K562 (cell line): ENCODE measurements around the gene CD34. TPM values are rescaled to one million over a fixed set of nuclear protein-coding genes. Genes with fewer than 3 reads are reported as not detected.

ENCODE experiments used
- CBX1 ChIP-seq: sonication (generic); IDR thresholded peaks from 2 replicates; pipeline ENCODE4 v1.6.1; 2016; ENCODE audit warnings: antibody characterized with exemption, low read depth, mild to moderate bottlenecking
- HIVEP1 ChIP-seq: fragments of 250-450 bp; sonication (Bioruptor Pico); IDR thresholded peaks from 2 replicates; pipeline ENCODE4 v1.4.0; 2020; ENCODE audit warnings: mild to moderate bottlenecking
- KAT8 ChIP-seq: fragments of 450-650 bp; IDR thresholded peaks from 2 replicates; pipeline ENCODE4 v1.6.1; 2016; ENCODE audit warnings: low read depth, mild to moderate bottlenecking
- KLF13 ChIP-seq: fragments of 450-650 bp; IDR thresholded peaks from 2 replicates; pipeline ENCODE4 v1.6.1; 2016; ENCODE audit warnings: missing genetic modification characterization, low read depth, mild to moderate bottlenecking, missing compliant biosample characterization, moderate library complexity, borderline replicate concordance
- SRSF1 ChIP-seq: fragments of 200-400 bp; formaldehyde crosslinking; IDR thresholded peaks from 2 replicates; pipeline ENCODE4 v1.6.1; 2017; ENCODE audit warnings: mild to moderate bottlenecking, low read depth, low read length, moderate library complexity
- YBX1 ChIP-seq: fragments of 450-650 bp; IDR thresholded peaks from 2 replicates; pipeline ENCODE4 v1.7.1; 2016; ENCODE audit warnings: mild to moderate bottlenecking
- ZNF124 ChIP-seq: sonication (generic); formaldehyde crosslinking; IDR thresholded peaks from 2 replicates; pipeline ENCODE4 v1.8.1; 2022; ENCODE audit warnings: missing genetic modification reagents
- ZNF282 ChIP-seq: sonication (generic); formaldehyde crosslinking; IDR thresholded peaks from 2 replicates; pipeline ENCODE4 v1.8.1; 2023; ENCODE audit warnings: missing genetic modification reagents
- ZNF696 ChIP-seq: fragments of 250-450 bp; sonication (Bioruptor Pico); conservative IDR thresholded peaks from 2 replicates; pipeline ENCODE4 v1.4.0; 2020; ENCODE audit warnings: mild to moderate bottlenecking, moderate library complexity
- ZNF780A ChIP-seq: fragments of 250-450 bp; sonication (Bioruptor Pico); IDR thresholded peaks from 2 replicates; pipeline ENCODE4 v1.5.0; 2021; ENCODE audit warnings: mild to moderate bottlenecking
- polyA plus RNA-seq, 8 experiments: library from polyadenylated mRNA; depleted of rRNA in 4 of 8; stranded (reverse) in 5 of 8; unstranded in 3 of 8; fragments of >200 nt; fragmentation: Nextera tagmentation in 2 of 8; fragmentation: Illumina TruSeq in 1 of 8; extraction: Ambion mirVana in 2 of 8; extraction: Trizol in 1 of 8; gene quantifications; 2 replicates each; pipeline versions ENCODE4 v1.2.1 to v1.2.3, GENCODE V29; 2011 to 2014; ENCODE audit warnings: inconsistent platforms in 1 of 8, missing spikeins in 1 of 8
- total RNA-seq, 7 experiments: library from RNA; depleted of rRNA in 6 of 7; stranded (reverse); fragments of >200 nt in 6 of 7; fragmentation: Illumina TruSeq in 2 of 7; extraction: Trizol in 2 of 7; gene quantifications; 2 replicates each; pipeline versions ENCODE4 v1.2.1 to v1.2.3, GENCODE V29; 2011 to 2021; ENCODE audit warnings: low replicate concordance in 1 of 7
- TF ChIP-seq, protein P1 (sequence below): fragments of 450-650 bp; IDR thresholded peaks from 2 replicates; pipeline ENCODE4 v1.6.1; 2017; ENCODE audit warnings: antibody characterized with exemption, mild to moderate bottlenecking
- TF ChIP-seq, protein P2 (sequence below), 2 experiments: IDR thresholded peaks in 1 of 2; conservative IDR thresholded peaks in 1 of 2; 2 replicates each; pipeline ENCODE4 v1.6.1; 2016; ENCODE audit warnings: low read depth in 2 of 2, mild to moderate bottlenecking in 1 of 2, missing compliant biosample characterization in 1 of 2, missing genetic modification characterization in 1 of 2, moderate library complexity in 1 of 2
- TF ChIP-seq, protein P3 (sequence below): fragments of 250-450 bp; sonication (Bioruptor Pico); IDR thresholded peaks from 2 replicates; pipeline ENCODE4 v1.4.0; 2020; ENCODE audit warnings: mild to moderate bottlenecking, moderate library complexity, borderline replicate concordance
- TF ChIP-seq, protein P4 (sequence below): fragments of 450-650 bp; IDR thresholded peaks from 2 replicates; pipeline ENCODE4 v1.7.1; 2018; ENCODE audit warnings: mild to moderate bottlenecking, low read depth; ENCODE audit not compliant: partially characterized antibody

Gene CD34
- total and polyA plus RNA-seq, 9 of the 15 experiments (the other 6 are each of a cell fraction or from before 2014, with no cell fraction given): not detected

DNA sequence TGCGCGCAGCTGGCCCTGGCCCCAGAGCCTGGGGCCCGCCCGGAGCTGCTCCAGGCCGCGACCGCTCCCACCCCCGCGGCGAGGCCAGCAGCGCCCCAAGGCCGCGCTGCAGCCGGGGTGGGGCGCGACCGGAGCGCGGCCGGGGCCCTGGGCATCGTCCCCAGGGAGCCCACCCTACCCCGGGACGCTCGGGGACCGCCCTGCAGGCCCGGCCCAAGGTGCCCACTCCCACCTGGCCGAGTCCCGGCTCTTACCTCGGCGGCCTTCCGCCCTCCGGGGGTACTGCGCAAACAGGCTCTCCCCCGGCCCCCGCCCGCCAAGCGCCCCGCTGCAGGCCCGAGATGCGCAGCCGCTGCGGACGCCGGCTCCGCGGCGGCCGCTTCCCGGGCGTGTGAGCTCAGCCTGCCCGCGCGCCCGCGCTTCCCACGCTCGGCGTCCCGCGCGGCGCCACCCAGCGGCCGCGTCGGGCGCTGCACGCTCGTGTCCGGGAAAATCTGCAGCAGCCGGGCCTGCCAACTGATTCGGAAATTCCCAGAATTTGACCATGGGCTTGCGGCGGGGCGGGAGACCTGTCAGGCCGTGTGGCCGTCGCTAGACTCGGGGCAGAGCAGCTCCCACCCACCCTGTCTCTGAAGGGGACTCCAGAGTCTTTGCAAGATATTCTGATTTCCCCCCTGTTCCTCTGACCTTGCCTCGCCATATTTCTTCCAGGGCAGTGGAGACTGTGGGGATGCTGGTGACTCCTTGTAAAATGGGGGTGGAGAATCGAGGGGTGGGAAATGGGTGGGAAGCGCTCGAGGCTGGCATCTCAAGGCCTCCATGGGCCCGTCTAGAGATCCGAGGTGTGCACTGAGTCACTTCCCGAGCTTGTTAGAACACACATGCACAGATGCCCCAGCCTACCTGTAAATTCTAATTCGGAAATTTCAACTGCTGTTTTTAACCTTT, 41.9 kb downstream of the CD34 start (continued):
- TF ChIP-seq, protein P1, sequence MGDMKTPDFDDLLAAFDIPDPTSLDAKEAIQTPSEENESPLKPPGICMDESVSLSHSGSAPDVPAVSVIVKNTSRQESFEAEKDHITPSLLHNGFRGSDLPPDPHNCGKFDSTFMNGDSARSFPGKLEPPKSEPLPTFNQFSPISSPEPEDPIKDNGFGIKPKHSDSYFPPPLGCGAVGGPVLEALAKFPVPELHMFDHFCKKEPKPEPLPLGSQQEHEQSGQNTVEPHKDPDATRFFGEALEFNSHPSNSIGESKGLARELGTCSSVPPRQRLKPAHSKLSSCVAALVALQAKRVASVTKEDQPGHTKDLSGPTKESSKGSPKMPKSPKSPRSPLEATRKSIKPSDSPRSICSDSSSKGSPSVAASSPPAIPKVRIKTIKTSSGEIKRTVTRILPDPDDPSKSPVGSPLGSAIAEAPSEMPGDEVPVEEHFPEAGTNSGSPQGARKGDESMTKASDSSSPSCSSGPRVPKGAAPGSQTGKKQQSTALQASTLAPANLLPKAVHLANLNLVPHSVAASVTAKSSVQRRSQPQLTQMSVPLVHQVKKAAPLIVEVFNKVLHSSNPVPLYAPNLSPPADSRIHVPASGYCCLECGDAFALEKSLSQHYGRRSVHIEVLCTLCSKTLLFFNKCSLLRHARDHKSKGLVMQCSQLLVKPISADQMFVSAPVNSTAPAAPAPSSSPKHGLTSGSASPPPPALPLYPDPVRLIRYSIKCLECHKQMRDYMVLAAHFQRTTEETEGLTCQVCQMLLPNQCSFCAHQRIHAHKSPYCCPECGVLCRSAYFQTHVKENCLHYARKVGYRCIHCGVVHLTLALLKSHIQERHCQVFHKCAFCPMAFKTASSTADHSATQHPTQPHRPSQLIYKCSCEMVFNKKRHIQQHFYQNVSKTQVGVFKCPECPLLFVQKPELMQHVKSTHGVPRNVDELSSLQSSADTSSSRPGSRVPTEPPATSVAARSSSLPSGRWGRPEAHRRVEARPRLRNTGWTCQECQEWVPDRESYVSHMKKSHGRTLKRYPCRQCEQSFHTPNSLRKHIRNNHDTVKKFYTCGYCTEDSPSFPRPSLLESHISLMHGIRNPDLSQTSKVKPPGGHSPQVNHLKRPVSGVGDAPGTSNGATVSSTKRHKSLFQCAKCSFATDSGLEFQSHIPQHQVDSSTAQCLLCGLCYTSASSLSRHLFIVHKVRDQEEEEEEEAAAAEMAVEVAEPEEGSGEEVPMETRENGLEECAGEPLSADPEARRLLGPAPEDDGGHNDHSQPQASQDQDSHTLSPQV: peak; percentile 80
- TF ChIP-seq YBX1 (no peak), CBX1 (no peak), ZNF696 (no peak), ZNF124 (CRISPR knock-in tag) (no peak), SRSF1 (no peak), HIVEP1 (CRISPR knock-in tag) (no peak), KAT8 (no peak), ZNF282 (CRISPR knock-in tag) (no peak), ZNF780A (CRISPR knock-in tag) (no peak), KLF13 (tag) (no peak)
- TF ChIP-seq, protein P2, sequence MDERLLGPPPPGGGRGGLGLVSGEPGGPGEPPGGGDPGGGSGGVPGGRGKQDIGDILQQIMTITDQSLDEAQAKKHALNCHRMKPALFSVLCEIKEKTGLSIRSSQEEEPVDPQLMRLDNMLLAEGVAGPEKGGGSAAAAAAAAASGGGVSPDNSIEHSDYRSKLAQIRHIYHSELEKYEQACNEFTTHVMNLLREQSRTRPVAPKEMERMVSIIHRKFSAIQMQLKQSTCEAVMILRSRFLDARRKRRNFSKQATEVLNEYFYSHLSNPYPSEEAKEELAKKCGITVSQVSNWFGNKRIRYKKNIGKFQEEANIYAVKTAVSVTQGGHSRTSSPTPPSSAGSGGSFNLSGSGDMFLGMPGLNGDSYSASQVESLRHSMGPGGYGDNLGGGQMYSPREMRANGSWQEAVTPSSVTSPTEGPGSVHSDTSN (CRISPR knock-in tag; IDR thresholded peaks at IDR 0.05; ENCODE audit: low read depth): no peak
- TF ChIP-seq, protein P2 (tag; conservative IDR thresholded peaks at IDR 0.05; ENCODE audit: low read depth): no peak
- TF ChIP-seq, protein P3, sequence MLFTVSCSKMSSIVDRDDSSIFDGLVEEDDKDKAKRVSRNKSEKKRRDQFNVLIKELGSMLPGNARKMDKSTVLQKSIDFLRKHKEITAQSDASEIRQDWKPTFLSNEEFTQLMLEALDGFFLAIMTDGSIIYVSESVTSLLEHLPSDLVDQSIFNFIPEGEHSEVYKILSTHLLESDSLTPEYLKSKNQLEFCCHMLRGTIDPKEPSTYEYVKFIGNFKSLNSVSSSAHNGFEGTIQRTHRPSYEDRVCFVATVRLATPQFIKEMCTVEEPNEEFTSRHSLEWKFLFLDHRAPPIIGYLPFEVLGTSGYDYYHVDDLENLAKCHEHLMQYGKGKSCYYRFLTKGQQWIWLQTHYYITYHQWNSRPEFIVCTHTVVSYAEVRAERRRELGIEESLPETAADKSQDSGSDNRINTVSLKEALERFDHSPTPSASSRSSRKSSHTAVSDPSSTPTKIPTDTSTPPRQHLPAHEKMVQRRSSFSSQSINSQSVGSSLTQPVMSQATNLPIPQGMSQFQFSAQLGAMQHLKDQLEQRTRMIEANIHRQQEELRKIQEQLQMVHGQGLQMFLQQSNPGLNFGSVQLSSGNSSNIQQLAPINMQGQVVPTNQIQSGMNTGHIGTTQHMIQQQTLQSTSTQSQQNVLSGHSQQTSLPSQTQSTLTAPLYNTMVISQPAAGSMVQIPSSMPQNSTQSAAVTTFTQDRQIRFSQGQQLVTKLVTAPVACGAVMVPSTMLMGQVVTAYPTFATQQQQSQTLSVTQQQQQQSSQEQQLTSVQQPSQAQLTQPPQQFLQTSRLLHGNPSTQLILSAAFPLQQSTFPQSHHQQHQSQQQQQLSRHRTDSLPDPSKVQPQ (CRISPR knock-in tag): no peak
- TF ChIP-seq, protein P4, sequence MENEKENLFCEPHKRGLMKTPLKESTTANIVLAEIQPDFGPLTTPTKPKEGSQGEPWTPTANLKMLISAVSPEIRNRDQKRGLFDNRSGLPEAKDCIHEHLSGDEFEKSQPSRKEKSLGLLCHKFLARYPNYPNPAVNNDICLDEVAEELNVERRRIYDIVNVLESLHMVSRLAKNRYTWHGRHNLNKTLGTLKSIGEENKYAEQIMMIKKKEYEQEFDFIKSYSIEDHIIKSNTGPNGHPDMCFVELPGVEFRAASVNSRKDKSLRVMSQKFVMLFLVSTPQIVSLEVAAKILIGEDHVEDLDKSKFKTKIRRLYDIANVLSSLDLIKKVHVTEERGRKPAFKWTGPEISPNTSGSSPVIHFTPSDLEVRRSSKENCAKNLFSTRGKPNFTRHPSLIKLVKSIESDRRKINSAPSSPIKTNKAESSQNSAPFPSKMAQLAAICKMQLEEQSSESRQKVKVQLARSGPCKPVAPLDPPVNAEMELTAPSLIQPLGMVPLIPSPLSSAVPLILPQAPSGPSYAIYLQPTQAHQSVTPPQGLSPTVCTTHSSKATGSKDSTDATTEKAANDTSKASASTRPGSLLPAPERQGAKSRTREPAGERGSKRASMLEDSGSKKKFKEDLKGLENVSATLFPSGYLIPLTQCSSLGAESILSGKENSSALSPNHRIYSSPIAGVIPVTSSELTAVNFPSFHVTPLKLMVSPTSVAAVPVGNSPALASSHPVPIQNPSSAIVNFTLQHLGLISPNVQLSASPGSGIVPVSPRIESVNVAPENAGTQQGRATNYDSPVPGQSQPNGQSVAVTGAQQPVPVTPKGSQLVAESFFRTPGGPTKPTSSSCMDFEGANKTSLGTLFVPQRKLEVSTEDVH: no peak
